ENCODE measurements around the gene DOCK10. TPM values are rescaled to one million over a fixed set of nuclear protein-coding genes. Genes with fewer than 3 reads are reported as not detected.
"Not testable (repeated sequence)": the region's sequence is repeated elsewhere in the genome, so short reads cannot be mapped to it uniquely, and the experiment has no call there.

Gene DOCK10
- total RNA-seq, 1 experiment from 2014 or later = 0.15 TPM

- not testable (repeated sequence) for H4K20me1 ChIP-seq (ENCODE audit: insufficient read depth, low read depth, low read length); H3K4me1 ChIP-seq (ENCODE audit: low read length); H3K27me3 ChIP-seq (ENCODE audit: low read length); DNase-seq; H3K79me2 ChIP-seq (ENCODE audit: low read length); H3K9me2 ChIP-seq (replicated peaks; ENCODE audit: insufficient read depth, low read length); H3K36me3 ChIP-seq (ENCODE audit: insufficient read depth, low read length); H3K9ac ChIP-seq (ENCODE audit: low read length); H3K27ac ChIP-seq (ENCODE audit: low read length); H3K4me3 ChIP-seq (ENCODE audit: low read length); H2AFZ ChIP-seq (ENCODE audit: low read length); H3K4me2 ChIP-seq (ENCODE audit: low read depth, low read length, poor library complexity, severe bottlenecking)
- H3K9me3 ChIP-seq (ENCODE audit: low read length) = peaks cover 12% of the 10 kb centered on the region
Measured at GRCh38 chr2:224917246-224917645, 125.0 kb downstream of the DOCK10 start.

GRCh38 chr2:224915136-224915535, 127.1 kb downstream of the DOCK10 start:
- no peaks in the 10 kb centered on the region for H3K79me2 ChIP-seq (ENCODE audit: low read length)
- no peak overlapping the region for H3K27ac ChIP-seq (ENCODE audit: low read length)
- no peaks in the 10 kb centered on the region for H3K4me1 ChIP-seq (ENCODE audit: low read length)
- no peak overlapping the region for H2AFZ ChIP-seq (ENCODE audit: low read length)
- no peak overlapping the region for H3K9ac ChIP-seq (ENCODE audit: low read length)
- peaks cover 12% of the 10 kb centered on the region for H3K9me3 ChIP-seq (ENCODE audit: low read length)
- H3K9me2 ChIP-seq (replicated peaks; ENCODE audit: insufficient read depth, low read length) = no peaks in the 10 kb centered on the region
- no peaks in the 10 kb centered on the region for H3K27me3 ChIP-seq (ENCODE audit: low read length)
- H3K4me2 ChIP-seq (ENCODE audit: low read depth, low read length, poor library complexity, severe bottlenecking) = no peak overlapping the region
- no peaks in the 10 kb centered on the region for H4K20me1 ChIP-seq (ENCODE audit: insufficient read depth, low read depth, low read length)
- no peak overlapping the region for H3K4me3 ChIP-seq (ENCODE audit: low read length)
- DNase-seq = no peak
- no peaks in the 10 kb centered on the region for H3K36me3 ChIP-seq (ENCODE audit: insufficient read depth, low read length)

- H4K20me1 ChIP-seq (ENCODE audit: insufficient read depth, low read depth, low read length) = no peaks in the 10 kb centered on the region
- H2AFZ ChIP-seq (ENCODE audit: low read length) = no peak overlapping the region
- no peak overlapping the region for H3K4me3 ChIP-seq (ENCODE audit: low read length)
- no peak overlapping the region for H3K9ac ChIP-seq (ENCODE audit: low read length)
- no peaks in the 10 kb centered on the region for H3K9me2 ChIP-seq (replicated peaks; ENCODE audit: insufficient read depth, low read length)
- H3K4me1 ChIP-seq (ENCODE audit: low read length) = no peaks in the 10 kb centered on the region
- H3K27me3 ChIP-seq (ENCODE audit: low read length) = no peaks in the 10 kb centered on the region
- H3K79me2 ChIP-seq (ENCODE audit: low read length) = no peaks in the 10 kb centered on the region
- no peak overlapping the region for H3K27ac ChIP-seq (ENCODE audit: low read length)
- no peaks in the 10 kb centered on the region for H3K9me3 ChIP-seq (ENCODE audit: low read length)
- no peak overlapping the region for H3K4me2 ChIP-seq (ENCODE audit: low read depth, low read length, poor library complexity, severe bottlenecking)
- DNase-seq = no peak
- no peaks in the 10 kb centered on the region for H3K36me3 ChIP-seq (ENCODE audit: insufficient read depth, low read length)
Measured at GRCh38 chr2:224910574-224910925, 131.7 kb downstream of the DOCK10 start.

- Histone ChIP-seq H3K4me2 (ENCODE audit: low read depth, low read length, poor library complexity, severe bottlenecking) (no peak overlapping the region), H3K27me3 (ENCODE audit: low read length) (no peaks in the 10 kb centered on the region), H4K20me1 (ENCODE audit: insufficient read depth, low read depth, low read length) (no peaks in the 10 kb centered on the region), H3K27ac (ENCODE audit: low read length) (no peak overlapping the region), H3K9me3 (ENCODE audit: low read length) (no peaks in the 10 kb centered on the region), H3K9ac (ENCODE audit: low read length) (no peak overlapping the region), H3K9me2 (replicated peaks; ENCODE audit: insufficient read depth, low read length) (no peaks in the 10 kb centered on the region), H3K4me3 (ENCODE audit: low read length) (no peak overlapping the region), H3K4me1 (ENCODE audit: low read length) (no peaks in the 10 kb centered on the region), H3K36me3 (ENCODE audit: insufficient read depth, low read length) (no peaks in the 10 kb centered on the region), H3K79me2 (ENCODE audit: low read length) (no peaks in the 10 kb centered on the region), H2AFZ (ENCODE audit: low read length) (no peak overlapping the region)
- DNase-seq = no peak
Measured at GRCh38 chr2:224909885-224910573, 132.2 kb downstream of the DOCK10 start.

GRCh38 chr2:224908818-224909217, 133.4 kb downstream of the DOCK10 start:
- Histone ChIP-seq H3K36me3 (ENCODE audit: insufficient read depth, low read length) (no peaks in the 10 kb centered on the region), H3K79me2 (ENCODE audit: low read length) (no peaks in the 10 kb centered on the region), H3K9me3 (ENCODE audit: low read length) (no peaks in the 10 kb centered on the region), H3K4me2 (ENCODE audit: low read depth, low read length, poor library complexity, severe bottlenecking) (no peak overlapping the region), H3K27me3 (ENCODE audit: low read length) (no peaks in the 10 kb centered on the region), H3K4me3 (ENCODE audit: low read length) (no peak overlapping the region), H2AFZ (ENCODE audit: low read length) (no peak overlapping the region), H3K9ac (ENCODE audit: low read length) (no peak overlapping the region), H3K9me2 (replicated peaks; ENCODE audit: insufficient read depth, low read length) (no peaks in the 10 kb centered on the region), H3K27ac (ENCODE audit: low read length) (no peak overlapping the region), H3K4me1 (ENCODE audit: low read length) (no peaks in the 10 kb centered on the region), H4K20me1 (ENCODE audit: insufficient read depth, low read depth, low read length) (no peaks in the 10 kb centered on the region)
- no peak for DNase-seq

GRCh38 chr2:224904381-224904780, 137.9 kb downstream of the DOCK10 start:
- Histone ChIP-seq H3K4me1 (ENCODE audit: low read length) (no peaks in the 10 kb centered on the region), H3K9me3 (ENCODE audit: low read length) (no peaks in the 10 kb centered on the region), H3K4me2 (ENCODE audit: low read depth, low read length, poor library complexity, severe bottlenecking) (no peak overlapping the region), H3K27me3 (ENCODE audit: low read length) (no peaks in the 10 kb centered on the region), H3K27ac (ENCODE audit: low read length) (no peak overlapping the region), H3K36me3 (ENCODE audit: insufficient read depth, low read length) (no peaks in the 10 kb centered on the region), H3K4me3 (ENCODE audit: low read length) (no peak overlapping the region), H3K9ac (ENCODE audit: low read length) (no peak overlapping the region), H2AFZ (ENCODE audit: low read length) (no peak overlapping the region), H3K9me2 (replicated peaks; ENCODE audit: insufficient read depth, low read length) (no peaks in the 10 kb centered on the region), H4K20me1 (ENCODE audit: insufficient read depth, low read depth, low read length) (no peaks in the 10 kb centered on the region), H3K79me2 (ENCODE audit: low read length) (no peaks in the 10 kb centered on the region)
- no peak for DNase-seq

- no peaks in the 10 kb centered on the region for H3K9me2 ChIP-seq (replicated peaks; ENCODE audit: insufficient read depth, low read length)
- H3K27ac ChIP-seq (ENCODE audit: low read length) = no peak overlapping the region
- no peaks in the 10 kb centered on the region for H3K4me1 ChIP-seq (ENCODE audit: low read length)
- no peak overlapping the region for H3K4me3 ChIP-seq (ENCODE audit: low read length)
- DNase-seq = no peak
- H2AFZ ChIP-seq (ENCODE audit: low read length) = no peak overlapping the region
- H3K79me2 ChIP-seq (ENCODE audit: low read length) = no peaks in the 10 kb centered on the region
- H3K9me3 ChIP-seq (ENCODE audit: low read length) = no peaks in the 10 kb centered on the region
- no peaks in the 10 kb centered on the region for H4K20me1 ChIP-seq (ENCODE audit: insufficient read depth, low read depth, low read length)
- no peaks in the 10 kb centered on the region for H3K27me3 ChIP-seq (ENCODE audit: low read length)
- H3K4me2 ChIP-seq (ENCODE audit: low read depth, low read length, poor library complexity, severe bottlenecking) = no peak overlapping the region
- H3K9ac ChIP-seq (ENCODE audit: low read length) = no peak overlapping the region
- no peaks in the 10 kb centered on the region for H3K36me3 ChIP-seq (ENCODE audit: insufficient read depth, low read length)
Measured at GRCh38 chr2:224903621-224904020, 138.6 kb downstream of the DOCK10 start.

- Histone ChIP-seq H3K27me3 (ENCODE audit: low read length) (no peaks in the 10 kb centered on the region), H3K27ac (ENCODE audit: low read length) (no peak overlapping the region), H3K36me3 (ENCODE audit: insufficient read depth, low read length) (no peaks in the 10 kb centered on the region), H3K9ac (ENCODE audit: low read length) (no peak overlapping the region), H3K9me2 (replicated peaks; ENCODE audit: insufficient read depth, low read length) (no peaks in the 10 kb centered on the region), H3K9me3 (ENCODE audit: low read length) (no peaks in the 10 kb centered on the region), H3K4me2 (ENCODE audit: low read depth, low read length, poor library complexity, severe bottlenecking) (no peak overlapping the region), H2AFZ (ENCODE audit: low read length) (no peak overlapping the region), H3K4me1 (ENCODE audit: low read length) (no peaks in the 10 kb centered on the region), H3K4me3 (ENCODE audit: low read length) (no peak overlapping the region), H4K20me1 (ENCODE audit: insufficient read depth, low read depth, low read length) (no peaks in the 10 kb centered on the region), H3K79me2 (ENCODE audit: low read length) (no peaks in the 10 kb centered on the region)
- no peak for DNase-seq
Measured at GRCh38 chr2:224901121-224901676, 141.1 kb downstream of the DOCK10 start.

All from Karpas-422 (cell line).